ENCODE measurements around the gene GJD2. TPM values are rescaled to one million over a fixed set of nuclear protein-coding genes. Genes with fewer than 3 reads are reported as not detected.

Gene GJD2
- total and polyA plus RNA-seq, 2 of the 13 experiments (the other 11 are each of a cell fraction or from before 2014, with no cell fraction given): not detected

DNA sequence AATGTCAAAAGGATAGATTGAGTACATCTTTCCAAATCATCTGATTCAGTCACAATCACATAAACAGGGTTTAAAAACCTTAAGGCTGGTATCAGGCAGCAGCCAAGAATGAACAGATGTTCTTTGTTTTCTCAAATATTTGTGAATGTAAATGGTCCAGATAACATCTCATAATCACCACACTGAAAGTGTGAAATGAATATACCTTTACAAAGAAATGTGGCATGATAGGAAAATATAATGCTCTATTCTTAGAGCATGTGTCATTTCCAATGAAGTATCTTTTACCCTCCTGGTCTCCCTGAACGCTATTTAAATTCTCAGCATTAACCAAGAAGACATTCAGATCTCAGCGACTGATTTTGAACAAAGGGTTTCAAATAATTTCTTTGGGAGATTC lies 49.3 kb upstream of the GJD2 start (continued):
- TF ChIP-seq, protein P1, sequence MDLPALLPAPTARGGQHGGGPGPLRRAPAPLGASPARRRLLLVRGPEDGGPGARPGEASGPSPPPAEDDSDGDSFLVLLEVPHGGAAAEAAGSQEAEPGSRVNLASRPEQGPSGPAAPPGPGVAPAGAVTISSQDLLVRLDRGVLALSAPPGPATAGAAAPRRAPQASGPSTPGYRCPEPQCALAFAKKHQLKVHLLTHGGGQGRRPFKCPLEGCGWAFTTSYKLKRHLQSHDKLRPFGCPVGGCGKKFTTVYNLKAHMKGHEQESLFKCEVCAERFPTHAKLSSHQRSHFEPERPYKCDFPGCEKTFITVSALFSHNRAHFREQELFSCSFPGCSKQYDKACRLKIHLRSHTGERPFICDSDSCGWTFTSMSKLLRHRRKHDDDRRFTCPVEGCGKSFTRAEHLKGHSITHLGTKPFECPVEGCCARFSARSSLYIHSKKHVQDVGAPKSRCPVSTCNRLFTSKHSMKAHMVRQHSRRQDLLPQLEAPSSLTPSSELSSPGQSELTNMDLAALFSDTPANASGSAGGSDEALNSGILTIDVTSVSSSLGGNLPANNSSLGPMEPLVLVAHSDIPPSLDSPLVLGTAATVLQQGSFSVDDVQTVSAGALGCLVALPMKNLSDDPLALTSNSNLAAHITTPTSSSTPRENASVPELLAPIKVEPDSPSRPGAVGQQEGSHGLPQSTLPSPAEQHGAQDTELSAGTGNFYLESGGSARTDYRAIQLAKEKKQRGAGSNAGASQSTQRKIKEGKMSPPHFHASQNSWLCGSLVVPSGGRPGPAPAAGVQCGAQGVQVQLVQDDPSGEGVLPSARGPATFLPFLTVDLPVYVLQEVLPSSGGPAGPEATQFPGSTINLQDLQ (CRISPR knock-in tag; IDR thresholded peaks at IDR 0.05): no peak

DNA sequence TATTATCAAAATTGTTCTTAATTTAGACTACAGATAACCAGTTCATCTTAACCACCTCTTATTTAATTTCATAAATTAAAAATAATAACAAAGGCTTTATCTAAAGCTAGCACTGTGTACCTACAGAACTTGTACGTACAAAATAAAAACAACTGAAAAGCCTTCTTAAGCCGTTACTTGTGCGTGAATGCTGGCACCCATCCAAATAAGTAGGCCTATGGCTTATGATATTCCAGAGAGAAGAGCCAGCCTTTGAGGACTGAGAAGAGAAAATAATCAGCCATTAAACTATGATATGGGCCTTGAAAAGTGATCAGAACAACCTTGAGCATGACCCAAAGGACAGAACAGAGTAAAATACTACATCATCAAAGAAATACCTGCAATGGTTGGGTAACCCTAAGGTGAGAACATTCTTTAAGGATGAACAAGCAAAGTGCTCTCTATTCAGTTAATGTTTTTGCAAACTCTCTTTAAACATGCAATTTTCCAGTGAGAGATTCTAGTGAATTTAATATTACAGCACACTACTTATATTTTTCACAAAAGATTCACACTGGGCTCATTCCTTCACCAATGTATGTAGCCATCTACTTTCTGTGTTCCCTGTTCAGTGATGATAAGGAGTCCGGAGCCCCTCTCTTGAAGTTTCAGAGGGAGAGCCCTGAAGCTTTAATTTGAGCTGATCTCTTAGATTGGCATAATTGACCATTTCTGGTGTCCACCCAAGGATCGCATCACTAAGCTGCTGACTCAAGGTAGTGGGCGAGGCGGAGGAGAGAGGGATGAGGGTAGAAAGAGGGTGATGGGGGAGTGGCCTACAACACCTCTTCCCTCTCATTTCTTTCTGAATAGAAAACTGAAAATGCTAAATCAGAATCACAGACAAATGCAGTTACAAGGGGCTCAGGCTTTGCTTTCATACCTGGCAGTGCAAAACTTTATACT lies 48.3 kb upstream of the GJD2 start:
- Histone ChIP-seq H3K9ac (ENCODE audit: insufficient read depth, low read depth, low read length) (no peak overlapping the region), H3K27ac (ENCODE audit: extremely low read length, insufficient read depth, low read length) (no peak overlapping the region), H4K20me1 (ENCODE audit: insufficient read depth, low read length) (no peaks in the 10 kb centered on the region), H2AFZ (ENCODE audit: low read length) (no peak overlapping the region), H3K36me3 (replicated peaks in 1 of 2; ENCODE audit: control insufficient read depth in 1 of 2, insufficient read depth in 2 of 2, low read length in 2 of 2) (no peaks in the 10 kb centered on the region), H3K9me3 (ENCODE audit: low read length) (no peaks in the 10 kb centered on the region), H3K79me2 (ENCODE audit: insufficient read depth, low read length) (no peaks in the 10 kb centered on the region), H3K4me2 (ENCODE audit: low read depth, low read length) (no peak overlapping the region), H3K4me3 (replicated peaks in 1 of 3; ENCODE audit: insufficient read depth in 1 of 3, low read depth in 2 of 3, low read length in 3 of 3) (no peak overlapping the region), H3K27me3 (ENCODE audit: control insufficient read depth in 1 of 2, insufficient read depth in 2 of 2, low read length in 2 of 2) (peaks cover 0 to 18% of the 10 kb centered on the region in 2 experiments; a peak in 2 of 5 replicates), H3K4me1 (ENCODE audit: insufficient read depth, low read length) (0 out of 2 replicates have a peak, but pooled peaks cover 8% of the 10 kb centered on the region)
- ATAC-seq: no peak
- WGBS (ENCODE audit: low lambda C conversion rate): 36% methylated on average over 7 of the region's 7 CpGs
- no TSS peak for BruUV-seq (replicated peaks)
- intact Hi-C loops (cut with micrococcal nuclease; ENCODE audit: unreplicated experiment) (no loop called here), in situ Hi-C loops (cut with HindIII; ENCODE audit: extremely low pct_ligation_motif_present, low pct_unique_long_range_greater_than_20kb) (no loop called here)
- ChIA-PET POLR2A (no interaction called here), CTCF (ENCODE audit: low intra/inter-chr PET ratio, low total read pairs) (no interaction called here)
- DNase-seq (ENCODE audit: low spot score): no peak
- FAIRE-seq: no peak
- no peak for TF ChIP-seq SETDB1 (CRISPR knock-in tag; IDR thresholded peaks at IDR 0.05; ENCODE audit: borderline replicate concordance)
- no peak for TF ChIP-seq ZNF10 (CRISPR knock-in tag; IDR thresholded peaks at IDR 0.05; ENCODE audit: borderline replicate concordance, low read depth)
- TF ChIP-seq ZNF850 (CRISPR knock-in tag; conservative IDR thresholded peaks at IDR 0.05): no peak
- no peak for TF ChIP-seq KDM5A (IDR thresholded peaks at IDR 0.05; ENCODE audit: borderline replicate concordance, low read length)
- TF ChIP-seq THAP11 (CRISPR knock-in tag; IDR thresholded peaks at IDR 0.05): no peak
- no peak for TF ChIP-seq PCBP1 (IDR thresholded peaks at IDR 0.05; ENCODE audit: borderline replicate concordance, low read depth, low read length)
- no peak for TF ChIP-seq MYC (CRISPR knock-in tag; IDR thresholded peaks at IDR 0.05; ENCODE audit: borderline replicate concordance)
- no peak for TF ChIP-seq ZNF136 (CRISPR knock-in tag; IDR thresholded peaks at IDR 0.05; ENCODE audit: low read depth)
- no peak for TF ChIP-seq EP300 (IDR thresholded peaks at IDR 0.05; ENCODE audit: low read depth in 2 of 2, low read length in 2 of 2)
- TF ChIP-seq EP300 (CRISPR knock-in tag; IDR thresholded peaks at IDR 0.05; ENCODE audit: borderline replicate concordance): no peak
- TF ChIP-seq, protein P2, sequence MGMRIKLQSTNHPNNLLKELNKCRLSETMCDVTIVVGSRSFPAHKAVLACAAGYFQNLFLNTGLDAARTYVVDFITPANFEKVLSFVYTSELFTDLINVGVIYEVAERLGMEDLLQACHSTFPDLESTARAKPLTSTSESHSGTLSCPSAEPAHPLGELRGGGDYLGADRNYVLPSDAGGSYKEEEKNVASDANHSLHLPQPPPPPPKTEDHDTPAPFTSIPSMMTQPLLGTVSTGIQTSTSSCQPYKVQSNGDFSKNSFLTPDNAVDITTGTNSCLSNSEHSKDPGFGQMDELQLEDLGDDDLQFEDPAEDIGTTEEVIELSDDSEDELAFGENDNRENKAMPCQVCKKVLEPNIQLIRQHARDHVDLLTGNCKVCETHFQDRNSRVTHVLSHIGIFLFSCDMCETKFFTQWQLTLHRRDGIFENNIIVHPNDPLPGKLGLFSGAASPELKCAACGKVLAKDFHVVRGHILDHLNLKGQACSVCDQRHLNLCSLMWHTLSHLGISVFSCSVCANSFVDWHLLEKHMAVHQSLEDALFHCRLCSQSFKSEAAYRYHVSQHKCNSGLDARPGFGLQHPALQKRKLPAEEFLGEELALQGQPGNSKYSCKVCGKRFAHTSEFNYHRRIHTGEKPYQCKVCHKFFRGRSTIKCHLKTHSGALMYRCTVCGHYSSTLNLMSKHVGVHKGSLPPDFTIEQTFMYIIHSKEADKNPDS (CRISPR knock-in tag; IDR thresholded peaks at IDR 0.05): no peak
- no peak for TF ChIP-seq ZNF121 (CRISPR knock-in tag; IDR thresholded peaks at IDR 0.05)
- no peak for TF ChIP-seq NFE2L2 (IDR thresholded peaks at IDR 0.05; ENCODE audit: low read length)
